Ishikawa (cell line): Measurements from ENCODE around the gene CCDC86.

ENCODE experiments used
- CEBPB ChIP-seq: IDR thresholded peaks from 2 replicates; pipeline ENCODE4 v1.6.1; 2012
- CREB1 ChIP-seq: IDR thresholded peaks from 2 replicates; pipeline ENCODE4 v1.6.1; 2012; ENCODE audit warnings: low read depth
- EGR1 ChIP-seq: IDR thresholded peaks from 2 replicates; pipeline ENCODE4 v1.6.1; 2012
- EP300 ChIP-seq: IDR thresholded peaks from 2 replicates; pipeline ENCODE4 v1.6.1; 2012; ENCODE audit warnings: borderline replicate concordance
- FOXM1 ChIP-seq: IDR thresholded peaks from 2 replicates; pipeline ENCODE4 v1.6.1; 2012; ENCODE audit warnings: low read depth, borderline replicate concordance
- NFIC ChIP-seq: IDR thresholded peaks from 2 replicates; pipeline ENCODE4 v1.6.1; 2012
- RAD21 ChIP-seq: IDR thresholded peaks from 2 replicates; pipeline ENCODE4 v1.6.1; 2012; ENCODE audit warnings: low read depth
- TAF1 ChIP-seq: IDR thresholded peaks from 2 replicates; pipeline ENCODE4 v1.6.1; 2012; ENCODE audit warnings: low read depth, mild to moderate bottlenecking
- TCF12 ChIP-seq: IDR thresholded peaks from 2 replicates; pipeline ENCODE4 v1.6.1; 2012; ENCODE audit warnings: low read depth
- TEAD4 ChIP-seq: IDR thresholded peaks from 2 replicates; pipeline ENCODE4 v1.6.1; 2012
- YY1 ChIP-seq: IDR thresholded peaks from 2 replicates; pipeline ENCODE4 v1.6.1; 2012; ENCODE audit warnings: low read depth
- ZBTB7A ChIP-seq: IDR thresholded peaks from 2 replicates; pipeline ENCODE4 v1.6.1; 2012; ENCODE audit warnings: low read depth
- TF ChIP-seq, protein P1 (sequence below): IDR thresholded peaks from 2 replicates; pipeline ENCODE4 v1.6.1; 2012
- TF ChIP-seq, protein P2 (sequence below): IDR thresholded peaks from 2 replicates; pipeline ENCODE4 v1.6.1; 2012; ENCODE audit warnings: low read depth, mild to moderate bottlenecking
- TF ChIP-seq, protein P3 (sequence below): IDR thresholded peaks from 2 replicates; pipeline ENCODE4 v1.6.1; 2012

Gene CCDC86

DNA sequence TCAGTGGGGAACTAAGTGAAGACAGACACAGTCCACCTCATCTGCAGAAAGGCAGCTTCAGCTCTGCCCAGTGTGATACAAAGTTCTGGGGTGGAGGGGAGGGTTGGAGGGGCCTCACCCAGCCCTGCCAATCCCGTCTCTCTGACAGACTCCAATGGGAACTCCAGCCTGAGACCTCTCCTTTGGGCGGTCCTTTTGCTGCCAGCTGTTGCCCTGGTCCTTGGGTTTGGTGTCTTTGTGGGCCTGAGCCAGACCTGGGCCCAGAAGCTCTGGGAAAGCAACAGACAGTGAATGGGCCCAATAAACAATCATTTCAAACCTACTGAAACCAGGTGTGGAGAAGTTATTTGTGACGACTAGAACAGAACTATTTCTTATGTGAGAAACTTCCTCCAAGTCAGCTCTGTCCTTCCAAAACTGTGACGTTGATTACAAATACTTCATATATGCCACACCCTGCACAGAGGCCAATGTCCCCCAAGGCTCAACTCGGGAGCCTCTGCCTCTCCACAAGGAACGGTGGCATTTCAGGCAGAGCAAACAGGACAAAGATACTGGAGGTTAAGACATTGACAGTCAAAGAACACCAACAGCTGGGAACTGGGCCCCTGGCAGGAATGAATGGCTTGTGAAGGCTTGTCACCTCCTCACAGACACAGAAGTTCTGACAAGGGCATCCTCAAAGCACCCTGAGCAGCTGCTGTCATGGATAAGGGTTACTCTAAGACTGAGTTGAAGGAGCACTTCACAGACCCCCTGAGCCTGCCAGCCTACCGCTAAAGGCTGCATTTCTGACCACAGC, 33.7 kb downstream of the CCDC86 start:
- no peak for TF ChIP-seq RAD21
- TF ChIP-seq TCF12, result no peak
- TF ChIP-seq EGR1, result no peak
- no peak for TF ChIP-seq CEBPB
- TF ChIP-seq YY1, result no peak
- TF ChIP-seq TEAD4, result no peak
- TF ChIP-seq, protein P1, sequence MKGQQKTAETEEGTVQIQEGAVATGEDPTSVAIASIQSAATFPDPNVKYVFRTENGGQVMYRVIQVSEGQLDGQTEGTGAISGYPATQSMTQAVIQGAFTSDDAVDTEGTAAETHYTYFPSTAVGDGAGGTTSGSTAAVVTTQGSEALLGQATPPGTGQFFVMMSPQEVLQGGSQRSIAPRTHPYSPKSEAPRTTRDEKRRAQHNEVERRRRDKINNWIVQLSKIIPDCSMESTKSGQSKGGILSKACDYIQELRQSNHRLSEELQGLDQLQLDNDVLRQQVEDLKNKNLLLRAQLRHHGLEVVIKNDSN, result no peak
- TF ChIP-seq ZBTB7A, result no peak
- TF ChIP-seq, protein P2, sequence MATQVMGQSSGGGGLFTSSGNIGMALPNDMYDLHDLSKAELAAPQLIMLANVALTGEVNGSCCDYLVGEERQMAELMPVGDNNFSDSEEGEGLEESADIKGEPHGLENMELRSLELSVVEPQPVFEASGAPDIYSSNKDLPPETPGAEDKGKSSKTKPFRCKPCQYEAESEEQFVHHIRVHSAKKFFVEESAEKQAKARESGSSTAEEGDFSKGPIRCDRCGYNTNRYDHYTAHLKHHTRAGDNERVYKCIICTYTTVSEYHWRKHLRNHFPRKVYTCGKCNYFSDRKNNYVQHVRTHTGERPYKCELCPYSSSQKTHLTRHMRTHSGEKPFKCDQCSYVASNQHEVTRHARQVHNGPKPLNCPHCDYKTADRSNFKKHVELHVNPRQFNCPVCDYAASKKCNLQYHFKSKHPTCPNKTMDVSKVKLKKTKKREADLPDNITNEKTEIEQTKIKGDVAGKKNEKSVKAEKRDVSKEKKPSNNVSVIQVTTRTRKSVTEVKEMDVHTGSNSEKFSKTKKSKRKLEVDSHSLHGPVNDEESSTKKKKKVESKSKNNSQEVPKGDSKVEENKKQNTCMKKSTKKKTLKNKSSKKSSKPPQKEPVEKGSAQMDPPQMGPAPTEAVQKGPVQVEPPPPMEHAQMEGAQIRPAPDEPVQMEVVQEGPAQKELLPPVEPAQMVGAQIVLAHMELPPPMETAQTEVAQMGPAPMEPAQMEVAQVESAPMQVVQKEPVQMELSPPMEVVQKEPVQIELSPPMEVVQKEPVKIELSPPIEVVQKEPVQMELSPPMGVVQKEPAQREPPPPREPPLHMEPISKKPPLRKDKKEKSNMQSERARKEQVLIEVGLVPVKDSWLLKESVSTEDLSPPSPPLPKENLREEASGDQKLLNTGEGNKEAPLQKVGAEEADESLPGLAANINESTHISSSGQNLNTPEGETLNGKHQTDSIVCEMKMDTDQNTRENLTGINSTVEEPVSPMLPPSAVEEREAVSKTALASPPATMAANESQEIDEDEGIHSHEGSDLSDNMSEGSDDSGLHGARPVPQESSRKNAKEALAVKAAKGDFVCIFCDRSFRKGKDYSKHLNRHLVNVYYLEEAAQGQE, result no peak
- no peak for TF ChIP-seq NFIC
- TF ChIP-seq, protein P3, sequence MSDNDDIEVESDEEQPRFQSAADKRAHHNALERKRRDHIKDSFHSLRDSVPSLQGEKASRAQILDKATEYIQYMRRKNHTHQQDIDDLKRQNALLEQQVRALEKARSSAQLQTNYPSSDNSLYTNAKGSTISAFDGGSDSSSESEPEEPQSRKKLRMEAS, result no peak
- no peak for TF ChIP-seq EP300

DNA sequence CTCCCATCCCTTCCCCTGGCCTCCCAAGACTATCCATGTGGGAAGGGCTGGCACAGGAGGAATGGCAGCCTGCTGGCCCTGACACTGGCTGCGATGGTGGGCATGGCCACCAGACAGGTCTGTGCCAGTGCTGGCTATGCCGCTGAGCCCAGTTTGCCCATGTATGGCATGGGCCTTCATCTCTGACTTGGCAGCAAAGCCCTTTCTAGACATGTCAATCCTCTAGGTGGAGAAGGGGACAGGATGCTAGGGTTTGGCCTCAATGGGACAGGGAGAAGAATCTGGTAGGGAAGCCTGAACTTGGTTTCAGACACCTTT, 34.2 kb downstream of the CCDC86 start:
- TF ChIP-seq RAD21 (no peak), ZBTB7A (no peak), YY1 (no peak), NFIC (no peak), TEAD4 (no peak), CEBPB (no peak), TCF12 (no peak), CREB1 (no peak), EP300 (no peak), FOXM1 (no peak), EGR1 (no peak), TAF1 (no peak)
- TF ChIP-seq, protein P3, result no peak
- TF ChIP-seq, protein P1, result no peak
- TF ChIP-seq, protein P2, result no peak

DNA sequence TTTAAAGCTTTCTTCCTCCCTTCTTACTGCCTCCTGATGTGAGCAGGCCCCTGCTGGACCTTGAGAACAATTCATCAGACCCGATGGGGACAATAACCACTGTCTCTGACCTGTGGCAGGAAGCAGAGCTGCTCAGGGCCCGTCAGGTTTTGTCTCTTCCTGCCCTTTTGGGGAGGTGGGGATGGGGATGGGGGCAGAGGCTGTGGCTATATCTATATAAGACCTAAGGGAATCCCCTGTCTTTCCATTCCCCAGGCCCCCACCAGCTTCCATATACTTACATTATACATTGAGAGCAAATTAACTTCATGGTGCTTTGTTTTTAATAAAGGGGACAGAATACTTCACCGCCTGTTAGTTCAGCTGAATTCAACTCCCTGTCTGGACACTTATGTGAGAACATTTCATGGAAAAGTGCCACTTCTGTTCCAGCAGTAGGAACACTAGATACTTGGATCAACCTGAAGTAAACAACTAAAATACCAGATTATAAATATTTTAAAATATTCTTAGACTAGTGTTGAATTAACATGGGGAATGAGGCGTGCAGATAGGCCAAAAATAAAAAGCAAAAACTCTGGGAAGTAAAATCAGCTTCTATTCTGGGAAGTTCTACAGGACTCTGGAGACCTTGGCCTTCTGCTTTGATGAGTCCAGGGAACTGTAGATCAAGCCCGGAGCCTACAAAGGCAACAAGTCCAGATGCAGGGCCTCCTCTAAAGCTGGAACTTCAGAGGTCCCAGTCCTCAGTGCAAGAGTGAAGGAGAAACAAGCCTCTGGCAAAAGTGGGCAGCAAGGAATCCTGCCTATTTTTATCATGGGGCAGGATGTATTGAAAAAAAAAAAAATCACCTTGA, 36.6 kb downstream of the CCDC86 start:
- no peak for TF ChIP-seq TEAD4
- TF ChIP-seq TAF1, result no peak
- TF ChIP-seq NFIC, result no peak
- TF ChIP-seq YY1, result no peak
- TF ChIP-seq ZBTB7A, result no peak
- TF ChIP-seq TCF12, result no peak

DNA sequence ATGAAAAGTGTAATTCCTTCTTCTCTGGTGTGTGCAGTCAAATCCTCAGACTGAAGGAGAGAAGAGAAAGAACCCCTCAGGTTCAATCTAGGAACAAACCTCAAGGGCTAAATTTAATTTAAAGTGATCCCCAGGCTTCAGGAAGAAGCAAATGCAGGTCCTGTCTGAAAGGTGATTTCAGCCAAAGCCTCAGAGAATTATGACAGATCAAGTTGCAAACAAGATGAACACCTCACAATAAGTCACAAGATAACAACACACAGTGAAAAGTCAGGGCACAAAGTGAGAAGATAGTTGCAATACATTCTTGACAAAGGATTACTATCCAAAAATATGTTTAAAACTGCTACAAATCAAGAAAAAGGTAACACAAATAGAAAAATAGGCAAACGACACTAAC, 37.2 kb downstream of the CCDC86 start:
- TF ChIP-seq, protein P3, result no peak
- TF ChIP-seq EGR1 (no peak), CEBPB (no peak), RAD21 (no peak), ZBTB7A (no peak), FOXM1 (no peak)

DNA sequence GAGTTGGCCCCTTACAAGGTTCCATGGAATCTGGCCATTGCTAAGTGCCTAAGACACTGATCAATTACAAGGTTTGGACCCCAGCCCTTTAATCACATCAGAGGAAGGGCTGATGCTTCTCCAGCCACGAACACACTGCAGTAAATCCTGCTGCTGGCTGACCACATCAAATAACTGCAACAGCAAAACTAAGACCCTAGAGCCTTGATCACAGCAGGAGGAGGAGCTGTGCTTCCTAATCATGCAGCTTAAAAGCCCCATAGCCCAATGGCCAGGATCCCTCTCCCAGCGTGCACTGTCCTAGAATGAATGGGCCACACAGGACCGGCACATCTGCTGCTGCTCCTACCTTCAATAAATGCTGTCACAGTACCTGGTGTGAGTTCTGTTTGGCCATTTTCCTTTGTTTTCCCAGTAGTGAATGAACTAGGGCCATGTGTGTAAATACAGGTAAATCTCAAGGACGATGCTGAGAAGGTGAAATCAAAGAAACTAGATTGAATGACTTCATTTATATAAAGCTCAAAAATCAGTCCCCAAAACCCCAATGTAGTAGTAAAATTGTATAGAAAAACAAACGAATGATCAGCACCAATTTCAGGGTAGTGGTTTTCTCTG, 38.2 kb downstream of the CCDC86 start:
- TF ChIP-seq TCF12 (no peak), CEBPB (no peak), NFIC (no peak), EP300 (no peak), CREB1 (no peak), YY1 (no peak), TEAD4 (no peak)
- TF ChIP-seq, protein P2, result no peak
